Activated naive CD4-positive, alpha-beta T cell treated with anti-CD3 and anti-CD28 coated beads, Interleukin-2, amount 10 ng/mL, durations not matched to agents 5 hours and 36 hours (primary cell): ENCODE measurements around the gene GRM3. TPM values are rescaled to one million over a fixed set of nuclear protein-coding genes. Genes with fewer than 3 reads are reported as not detected.

Experiments
- total RNA-seq, 2 experiments: library from RNA; stranded (reverse); gene quantifications; one replicate each; pipeline ENCODE4 v1.2.3, GENCODE V29; 2021

The GRM3 gene
- total RNA-seq: not detected

DNA sequence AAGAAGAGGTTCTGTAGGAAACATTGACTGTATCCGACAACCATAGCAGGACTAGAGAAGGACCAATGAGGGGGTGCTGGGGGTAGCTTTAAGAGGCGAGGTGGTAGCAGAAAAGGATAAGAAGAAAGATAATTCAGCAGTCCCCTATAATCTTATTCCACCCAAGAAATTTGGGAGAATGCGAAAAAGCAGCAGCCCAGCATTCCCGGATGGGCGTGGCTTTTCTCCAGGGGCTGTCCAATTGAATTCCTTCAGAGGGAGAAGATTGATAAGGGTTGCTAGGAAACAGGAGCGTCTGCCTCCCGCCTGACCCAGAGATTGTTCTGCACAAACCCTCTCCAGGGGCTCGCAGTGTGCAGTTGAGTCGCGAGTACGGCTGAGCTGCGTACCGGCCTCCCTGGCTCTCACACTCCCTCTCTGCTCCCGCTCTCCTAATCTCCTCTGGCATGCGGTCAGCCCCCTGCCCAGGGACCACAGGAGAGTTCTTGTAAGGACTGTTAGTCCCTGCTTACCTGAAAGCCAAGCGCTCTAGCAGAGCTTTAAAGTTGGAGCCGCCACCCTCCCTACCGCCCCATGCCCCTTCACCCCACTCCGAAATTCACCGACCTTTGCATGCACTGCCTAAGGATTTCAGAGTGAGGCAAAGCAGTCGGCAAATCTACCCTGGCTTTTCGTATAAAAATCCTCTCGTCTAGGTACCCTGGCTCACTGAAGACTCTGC, at the start of gene GRM3:
Gene GRM3 (plus strand): TSS at position 349 of the 721 bp plus-strand sequence. CDS start 121,237 bp downstream, outside the sequence.

